GM12891 (cell line): Measurements from ENCODE around the gene EEFSEC.

Source experiments
- POLR2A ChIP-seq: IDR thresholded peaks from 2 replicates; pipeline ENCODE4 v1.6.1; 2011; ENCODE audit warnings: low read depth, low read length, control low read depth
- TAF1 ChIP-seq: IDR thresholded peaks from 2 replicates; pipeline ENCODE4 v1.6.1; 2011; ENCODE audit warnings: low read depth, low read length, control low read depth

GRCh38 chr3:128372281-128372680 lies 219.0 kb downstream of the EEFSEC start:
- TF ChIP-seq TAF1: no peak
- no peak for TF ChIP-seq POLR2A
